ENCODE data around the gene DPP4. TPM values are rescaled to one million over a fixed set of nuclear protein-coding genes. Genes with fewer than 3 reads are reported as not detected.

The DPP4 gene
- total RNA-seq, 1 donor from 2014 or later, result 55.9 TPM

GRCh38 chr2:162106146-162106551, 32.1 kb upstream of the DPP4 start:
- Mint-ChIP-seq H3K4me1 (ENCODE audit: unreplicated experiment) (no peaks in the 10 kb centered on the region), H3K9me3 (no peaks in the 10 kb centered on the region), H3K27me3 (peaks cover 2% of the 10 kb centered on the region), H3K36me3 (peaks cover under 1% of the 10 kb centered on the region), H3K4me3 (no peak overlapping the region), H3K27ac (no peak overlapping the region)
- no peak for TF ChIP-seq CTCF (conservative IDR thresholded peaks at IDR 0.05)
- DNase-seq (ENCODE audit: extremely low spot score, unreplicated experiment), result no peak

DNA sequence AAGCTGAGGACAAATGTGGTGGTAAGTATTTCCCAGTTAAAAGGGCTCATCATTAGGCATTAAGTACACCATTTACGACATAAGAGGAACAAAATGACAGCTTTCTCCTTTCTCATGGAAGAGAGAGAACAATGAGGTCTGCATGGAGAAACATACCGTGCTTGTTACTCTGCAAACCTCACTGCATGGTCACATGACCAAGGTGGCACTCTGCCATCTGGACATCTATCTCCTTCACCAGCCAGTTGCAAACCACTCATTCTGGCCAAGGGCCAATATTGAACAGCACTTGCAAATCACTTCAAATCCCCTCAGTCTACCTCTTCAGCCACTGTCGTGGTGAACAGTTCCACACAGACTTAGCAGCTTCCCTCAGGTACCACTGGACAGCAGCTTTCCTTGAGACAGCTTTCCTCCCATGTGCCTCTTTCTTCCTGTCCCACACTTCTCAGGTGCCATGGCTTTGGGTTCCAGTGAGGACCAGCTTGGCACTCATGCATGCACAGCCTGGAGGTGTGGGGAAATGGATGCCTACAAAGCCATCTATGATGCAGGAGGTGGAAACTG, 29.5 kb upstream of the DPP4 start:
- Mint-ChIP-seq H3K27me3 (peaks cover 5% of the 10 kb centered on the region), H3K36me3 (peaks cover 3% of the 10 kb centered on the region), H3K4me1 (ENCODE audit: unreplicated experiment) (no peaks in the 10 kb centered on the region), H3K27ac (no peak overlapping the region), H3K4me3 (no peak overlapping the region), H3K9me3 (no peaks in the 10 kb centered on the region)
- DNase-seq (ENCODE audit: extremely low spot score, unreplicated experiment), result no peak
- TF ChIP-seq CTCF (conservative IDR thresholded peaks at IDR 0.05), result no peak

DNA sequence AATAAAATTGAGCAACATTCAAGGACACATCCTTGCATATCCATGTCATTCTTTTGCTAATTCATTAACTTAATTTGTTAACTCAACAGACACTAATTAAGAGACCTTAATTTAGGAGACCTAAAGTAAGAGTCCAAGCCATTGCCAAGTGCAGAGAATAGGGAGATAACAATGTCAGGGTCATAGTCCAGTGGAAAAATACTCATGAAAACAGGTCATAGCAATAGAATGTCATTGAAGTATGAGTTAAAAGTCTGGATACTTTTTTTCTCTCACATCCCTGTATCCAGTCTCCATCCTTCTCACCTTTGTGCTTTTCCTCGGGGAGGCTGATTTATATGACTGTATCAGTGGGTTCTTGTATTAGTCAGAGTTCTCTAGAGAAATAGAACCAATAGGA, 26.6 kb upstream of the DPP4 start:
- Mint-ChIP-seq H3K4me1 (ENCODE audit: unreplicated experiment) (no peaks in the 10 kb centered on the region), H3K36me3 (peaks cover 3% of the 10 kb centered on the region), H3K27ac (no peak overlapping the region), H3K9me3 (no peaks in the 10 kb centered on the region), H3K27me3 (peaks cover 5% of the 10 kb centered on the region), H3K4me3 (no peak overlapping the region)
- TF ChIP-seq CTCF (conservative IDR thresholded peaks at IDR 0.05), result no peak
- DNase-seq (ENCODE audit: extremely low spot score, unreplicated experiment), result no peak

DNA sequence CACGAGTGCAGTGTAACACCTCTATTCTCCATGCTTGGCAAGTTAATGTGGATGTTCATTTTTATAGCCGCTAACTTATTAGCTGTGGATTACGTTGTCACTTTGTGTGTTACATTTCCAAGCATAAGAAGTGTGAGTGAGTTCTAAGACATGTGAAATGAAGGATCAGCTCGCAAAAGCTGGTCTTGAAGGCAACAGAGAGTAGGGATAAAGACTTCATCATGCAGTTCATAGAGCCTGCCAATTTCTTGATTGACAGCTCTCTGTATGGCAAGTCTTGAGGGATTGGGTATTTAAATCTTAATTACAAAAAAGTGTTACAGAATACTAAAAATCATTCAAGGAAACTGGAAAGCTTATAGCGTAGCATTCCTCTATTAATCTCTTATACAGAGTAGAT, 25.8 kb upstream of the DPP4 start:
- Mint-ChIP-seq H3K36me3 (peaks cover 3% of the 10 kb centered on the region), H3K27ac (no peak overlapping the region), H3K4me3 (no peak overlapping the region), H3K4me1 (ENCODE audit: unreplicated experiment) (no peaks in the 10 kb centered on the region), H3K9me3 (no peaks in the 10 kb centered on the region), H3K27me3 (peaks cover 5% of the 10 kb centered on the region)
- no peak for TF ChIP-seq CTCF (conservative IDR thresholded peaks at IDR 0.05)
- DNase-seq (ENCODE audit: extremely low spot score, unreplicated experiment), result no peak

- Mint-ChIP-seq H3K27me3 (no peaks in the 10 kb centered on the region), H3K9me3 (no peaks in the 10 kb centered on the region), H3K36me3 (no peaks in the 10 kb centered on the region), H3K4me3 (no peak overlapping the region), H3K27ac (no peak overlapping the region), H3K4me1 (ENCODE audit: unreplicated experiment) (peaks cover 9% of the 10 kb centered on the region)
- no peak for DNase-seq (ENCODE audit: extremely low spot score, unreplicated experiment)
- TF ChIP-seq CTCF (conservative IDR thresholded peaks at IDR 0.05), result no peak
Measured at GRCh38 chr2:162092658-162093556, 18.9 kb upstream of the DPP4 start.
